Parathyroid adenoma (tissue), 2 donors: ENCODE results near the gene HSFX2.

Experiments
- H2AFZ ChIP-seq: fragments of 300-600 bp; sonication (generic); one replicate; pipeline ENCODE4 v1.7.0; 2017; ENCODE audit warnings: antibody characterized with exemption, mild to moderate bottlenecking
- H3K27ac ChIP-seq: fragments of 300-600 bp; sonication (generic); one replicate; pipeline ENCODE4 v1.7.0; 2017
- H3K27me3 ChIP-seq: fragments of 300-600 bp; sonication (generic); one replicate; pipeline ENCODE4 v1.7.0; 2017; ENCODE audit warnings: low read length; ENCODE audit not compliant: control insufficient read depth, insufficient read depth
- H3K36me3 ChIP-seq: fragments of 300-600 bp; sonication (generic); one replicate; pipeline ENCODE4 v1.7.0; 2017; ENCODE audit warnings: low read length; ENCODE audit not compliant: control insufficient read depth, insufficient read depth
- H3K4me1 ChIP-seq: fragments of 300-600 bp; sonication (generic); one replicate; pipeline ENCODE4 v1.7.0; 2017; ENCODE audit warnings: control low read depth
- H3K4me2 ChIP-seq: fragments of 300-600 bp; sonication (generic); one replicate; pipeline ENCODE4 v1.7.0; 2017; ENCODE audit warnings: low read length
- H3K4me3 ChIP-seq: fragments of 300-600 bp; sonication (generic); one replicate; pipeline ENCODE4 v1.7.0; 2017; ENCODE audit warnings: low read depth, low read length
- H3K79me2 ChIP-seq: fragments of 300-600 bp; sonication (generic); one replicate; pipeline ENCODE4 v1.7.0; 2017; ENCODE audit warnings: control low read depth
- H3K9ac ChIP-seq: fragments of 300-600 bp; sonication (generic); one replicate; pipeline ENCODE4 v1.7.0; 2017; ENCODE audit warnings: mild to moderate bottlenecking
- H3K9me3 ChIP-seq: fragments of 300-600 bp; sonication (generic); one replicate; pipeline ENCODE4 v1.7.0; 2017; ENCODE audit warnings: low read length; ENCODE audit not compliant: control insufficient read depth
- TF ChIP-seq, protein P1 (sequence below): fragments of 300-600 bp; sonication (generic); IDR thresholded peaks from one replicate; pipeline ENCODE4 v1.7.0; 2017; ENCODE audit warnings: antibody characterized with exemption, mild to moderate bottlenecking
- donor health status: primary hyperparathyroidism.

Gene HSFX2

DNA sequence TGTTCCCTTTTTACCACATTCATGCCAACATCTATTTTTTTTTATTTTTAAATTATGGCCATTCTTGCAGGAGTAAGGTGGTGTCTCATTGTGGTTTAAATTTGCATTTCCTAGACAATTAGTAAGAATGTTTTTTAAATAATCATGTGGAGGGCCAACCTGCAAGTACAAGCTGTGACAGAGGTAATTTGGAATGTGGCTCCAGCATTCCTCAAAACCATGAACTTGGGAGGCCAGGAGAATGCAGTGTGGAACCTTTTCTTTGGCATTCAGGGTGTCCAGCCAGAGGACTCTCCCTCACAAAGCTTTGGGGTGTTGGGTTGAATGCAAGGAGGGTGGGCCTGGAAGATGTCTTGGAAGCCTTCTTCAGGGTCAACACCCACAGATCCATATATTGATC lies 43.7 kb upstream of the HSFX2 start:
- no peak overlapping the region for H2AFZ ChIP-seq
- no peak overlapping the region for H3K4me3 ChIP-seq
- no peak overlapping the region for H3K4me2 ChIP-seq
- TF ChIP-seq, protein P1, sequence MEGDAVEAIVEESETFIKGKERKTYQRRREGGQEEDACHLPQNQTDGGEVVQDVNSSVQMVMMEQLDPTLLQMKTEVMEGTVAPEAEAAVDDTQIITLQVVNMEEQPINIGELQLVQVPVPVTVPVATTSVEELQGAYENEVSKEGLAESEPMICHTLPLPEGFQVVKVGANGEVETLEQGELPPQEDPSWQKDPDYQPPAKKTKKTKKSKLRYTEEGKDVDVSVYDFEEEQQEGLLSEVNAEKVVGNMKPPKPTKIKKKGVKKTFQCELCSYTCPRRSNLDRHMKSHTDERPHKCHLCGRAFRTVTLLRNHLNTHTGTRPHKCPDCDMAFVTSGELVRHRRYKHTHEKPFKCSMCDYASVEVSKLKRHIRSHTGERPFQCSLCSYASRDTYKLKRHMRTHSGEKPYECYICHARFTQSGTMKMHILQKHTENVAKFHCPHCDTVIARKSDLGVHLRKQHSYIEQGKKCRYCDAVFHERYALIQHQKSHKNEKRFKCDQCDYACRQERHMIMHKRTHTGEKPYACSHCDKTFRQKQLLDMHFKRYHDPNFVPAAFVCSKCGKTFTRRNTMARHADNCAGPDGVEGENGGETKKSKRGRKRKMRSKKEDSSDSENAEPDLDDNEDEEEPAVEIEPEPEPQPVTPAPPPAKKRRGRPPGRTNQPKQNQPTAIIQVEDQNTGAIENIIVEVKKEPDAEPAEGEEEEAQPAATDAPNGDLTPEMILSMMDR: no peak
- H3K9me3 ChIP-seq: no peaks in the 10 kb centered on the region
- no peaks in the 10 kb centered on the region for H3K79me2 ChIP-seq
- no peak overlapping the region for H3K27ac ChIP-seq
- H3K9ac ChIP-seq: no peak overlapping the region
- H3K4me1 ChIP-seq: no peaks in the 10 kb centered on the region
- H3K27me3 ChIP-seq: no peaks in the 10 kb centered on the region
- H3K36me3 ChIP-seq: no peaks in the 10 kb centered on the region

DNA sequence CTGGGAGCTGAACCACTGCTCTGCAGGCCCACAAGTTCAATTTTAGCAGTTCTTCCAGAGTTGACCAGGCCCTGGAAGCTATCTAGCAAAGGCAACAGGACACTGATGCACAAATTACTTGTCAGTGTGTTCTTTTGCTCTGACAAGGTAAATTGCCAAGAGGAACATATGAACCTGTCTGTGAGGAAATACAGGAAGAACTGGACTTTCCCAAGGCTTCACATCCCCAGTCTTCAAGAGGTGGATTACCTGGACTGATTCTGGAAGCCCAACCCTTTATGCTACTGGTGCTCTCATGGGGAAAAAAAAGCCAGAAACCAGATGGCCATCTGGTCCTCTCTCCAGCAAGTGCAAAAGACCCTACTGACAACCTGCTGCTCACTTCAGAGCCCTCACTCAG lies 38.4 kb upstream of the HSFX2 start:
- no peak overlapping the region for H3K27ac ChIP-seq
- H3K4me2 ChIP-seq: no peak overlapping the region
- H3K9me3 ChIP-seq: no peaks in the 10 kb centered on the region
- H3K4me1 ChIP-seq: peaks cover 6% of the 10 kb centered on the region
- no peak overlapping the region for H2AFZ ChIP-seq
- H3K27me3 ChIP-seq: no peaks in the 10 kb centered on the region
- no peak overlapping the region for H3K9ac ChIP-seq
- H3K79me2 ChIP-seq: peaks cover 17% of the 10 kb centered on the region
- no peak overlapping the region for H3K4me3 ChIP-seq
- TF ChIP-seq, protein P1: no peak
- no peaks in the 10 kb centered on the region for H3K36me3 ChIP-seq

DNA sequence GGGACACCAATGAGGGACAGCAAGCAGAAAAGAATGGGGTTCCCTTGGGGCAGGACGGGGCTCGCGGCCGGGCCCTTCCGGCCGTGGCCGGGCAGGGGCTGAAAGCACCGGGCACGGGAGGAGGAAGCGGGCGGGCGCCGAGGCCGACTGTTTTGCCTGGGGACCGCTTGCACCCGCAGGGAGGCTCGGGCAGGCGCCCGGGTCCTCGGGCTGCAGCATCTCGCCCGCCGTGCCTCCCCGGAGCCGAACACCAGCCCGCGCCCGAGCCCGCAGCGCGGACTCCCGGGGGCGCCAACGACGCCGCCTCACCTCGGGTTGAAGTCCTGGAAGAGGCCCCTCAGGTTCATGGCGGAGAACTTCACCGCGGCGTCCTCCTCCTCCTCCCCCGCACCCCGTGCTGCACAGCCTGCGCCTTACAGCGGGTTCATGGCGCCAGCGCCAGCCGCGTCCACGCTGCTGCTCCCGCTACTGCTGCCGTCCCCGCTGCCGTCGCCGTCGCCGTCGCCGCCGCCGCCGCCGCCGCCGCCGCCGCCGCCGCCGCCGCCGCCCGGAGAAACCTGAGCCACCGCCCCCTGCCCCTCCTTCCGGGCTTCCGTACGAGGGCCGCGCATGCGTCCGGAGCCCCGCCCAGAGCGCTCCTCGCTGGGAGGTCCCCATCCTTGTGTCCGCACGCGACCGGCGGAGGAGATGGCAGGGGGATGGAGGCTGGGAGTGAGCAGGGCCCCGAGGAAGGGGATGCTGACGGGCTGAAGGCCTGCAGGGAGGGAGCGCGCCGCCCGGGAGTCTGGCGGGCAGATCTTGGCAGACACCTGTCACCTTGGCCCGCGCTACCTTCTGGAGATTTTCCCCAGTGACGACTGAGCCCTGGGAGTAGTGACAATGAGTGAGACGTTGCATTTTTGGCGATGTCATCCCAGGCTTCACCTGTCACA lies 36.4 kb upstream of the HSFX2 start, which contains the start of gene TMEM185A:
TSS of gene TMEM185A (minus strand) at position 559 of the 932 bp plus-strand sequence. CDS start at position 347, 212 bp downstream.
- TF ChIP-seq, protein P1: no peak
- no peaks in the 10 kb centered on the region for H3K27me3 ChIP-seq
- H3K4me3 ChIP-seq: peak within 1 kb of the TSS; percentile 59
- peaks cover 18% of the 10 kb centered on the region for H3K79me2 ChIP-seq
- H3K27ac ChIP-seq: peak within 1 kb of the TSS; percentile 56
- no peak within 1 kb of the TSS for H3K9ac ChIP-seq
- H3K36me3 ChIP-seq: no peaks in the 10 kb centered on the region
- no peaks in the 10 kb centered on the region for H3K9me3 ChIP-seq
- peak within 1 kb of the TSS; percentile 81 for H2AFZ ChIP-seq
- peak within 1 kb of the TSS; percentile 80 for H3K4me2 ChIP-seq
- peaks cover 6% of the 10 kb centered on the region for H3K4me1 ChIP-seq

DNA sequence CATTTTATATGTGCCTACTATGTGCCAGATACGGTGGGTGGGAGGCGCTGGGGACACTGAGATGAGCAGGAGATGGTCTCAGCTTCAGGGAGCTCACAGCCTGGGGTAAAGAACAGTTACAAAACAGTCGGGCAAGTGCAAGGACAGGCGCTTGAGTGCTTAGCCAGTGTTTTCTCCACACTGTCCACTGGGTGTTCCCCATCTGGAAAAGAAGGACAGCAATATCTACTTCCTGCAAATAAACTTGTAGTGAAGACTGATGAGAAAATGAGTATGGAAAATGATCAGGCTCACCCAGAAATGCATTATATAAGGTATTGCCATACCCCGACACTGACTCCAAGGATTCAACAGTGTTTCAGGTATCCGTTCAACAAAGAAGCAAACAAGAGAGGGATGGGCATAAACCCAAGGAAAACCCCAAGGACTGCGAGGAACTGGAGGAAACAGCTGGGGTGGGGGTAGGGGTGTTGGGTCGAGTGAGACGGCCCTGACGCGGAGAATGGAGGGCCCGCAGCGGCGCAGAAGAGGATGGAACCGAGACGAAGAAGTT lies 35.6 kb upstream of the HSFX2 start:
- Histone ChIP-seq H3K4me3 (peak overlapping the region; percentile 59), H3K27me3 (no peaks in the 10 kb centered on the region), H3K79me2 (peaks cover 18% of the 10 kb centered on the region), H3K4me1 (peaks cover 6% of the 10 kb centered on the region), H3K9me3 (no peaks in the 10 kb centered on the region), H3K4me2 (peak overlapping the region; percentile 80), H3K9ac (no peak overlapping the region), H3K27ac (peak overlapping the region; percentile 56), H2AFZ (peak overlapping the region; percentile 81), H3K36me3 (no peaks in the 10 kb centered on the region)
- TF ChIP-seq, protein P1: no peak
